HepG2 (cell line): ENCODE data around the gene TBL3. TPM values are rescaled to one million over a fixed set of nuclear protein-coding genes. Genes with fewer than 3 reads are reported as not detected.

Experiments used
- ATAD3A ChIP-seq: sonication (generic); formaldehyde crosslinking; IDR thresholded peaks from 2 replicates; pipeline ENCODE4 v1.4.0; 2020; ENCODE audit warnings: missing genetic modification reagents
- BRD4 ChIP-seq: sonication (generic); formaldehyde crosslinking; IDR thresholded peaks from 2 replicates; pipeline ENCODE4 v1.4.0; 2020; ENCODE audit warnings: missing genetic modification reagents
- HDAC6 ChIP-seq: fragments of 200-600 bp; sonication (generic); IDR thresholded peaks from 2 replicates; pipeline ENCODE4 v1.7.0; 2017; ENCODE audit warnings: mild to moderate bottlenecking, antibody characterized with exemption, low read length, low read depth
- MEF2D ChIP-seq: sonication (generic); formaldehyde crosslinking; IDR thresholded peaks from 2 replicates; pipeline ENCODE4 v1.5.1; 2020; ENCODE audit warnings: mild to moderate bottlenecking, missing genetic modification reagents
- NR3C1 ChIP-seq: sonication (generic); formaldehyde crosslinking; IDR thresholded peaks from 2 replicates; pipeline ENCODE4 v1.4.0; 2020; ENCODE audit warnings: missing genetic modification reagents
- TCF12 ChIP-seq, 2 experiments: fragments of 450-650 bp in 1 of 2; sonication (generic) in 1 of 2; formaldehyde crosslinking in 1 of 2; IDR thresholded peaks; 2 replicates each; pipeline versions ENCODE4 v1.6.1 to v1.8.0; 2017 to 2022; ENCODE audit warnings: antibody characterized with exemption in 1 of 2, mild to moderate bottlenecking in 1 of 2, missing genetic modification reagents in 1 of 2, moderate library complexity in 1 of 2
- ZKSCAN8 ChIP-seq: IDR thresholded peaks from 2 replicates; pipeline ENCODE4 v1.6.1; 2016; ENCODE audit warnings: borderline replicate concordance, missing genetic modification reagents, missing compliant biosample characterization
- ZMYM4 ChIP-seq: sonication (generic); formaldehyde crosslinking; IDR thresholded peaks from 2 replicates; pipeline ENCODE4 v1.8.1; 2023; ENCODE audit warnings: mild to moderate bottlenecking, missing genetic modification reagents
- ZNF274 ChIP-seq: sonication (generic); formaldehyde crosslinking; IDR thresholded peaks from 2 replicates; pipeline ENCODE4 v1.5.1; 2020; ENCODE audit warnings: mild to moderate bottlenecking, missing genetic modification reagents
- ZNF431 ChIP-seq: sonication (generic); formaldehyde crosslinking; IDR thresholded peaks from 2 replicates; pipeline ENCODE4 v1.9.0; 2022; ENCODE audit warnings: missing genetic modification reagents, low read depth, mild to moderate bottlenecking, borderline replicate concordance
- ZNF569 ChIP-seq: sonication (generic); formaldehyde crosslinking; IDR thresholded peaks from 2 replicates; pipeline ENCODE4 v1.5.0; 2020; ENCODE audit warnings: mild to moderate bottlenecking, missing genetic modification reagents, moderate library complexity, borderline replicate concordance
- ZNF780A ChIP-seq: sonication (generic); formaldehyde crosslinking; IDR thresholded peaks from 2 replicates; pipeline ENCODE4 v1.8.0; 2022; ENCODE audit warnings: mild to moderate bottlenecking, missing genetic modification reagents, moderate library complexity
- ZSCAN30 ChIP-seq: sonication (generic); formaldehyde crosslinking; IDR thresholded peaks from 2 replicates; pipeline ENCODE4 v1.5.0; 2020; ENCODE audit warnings: mild to moderate bottlenecking, missing genetic modification reagents
- polyA plus RNA-seq, 8 experiments: library from polyadenylated mRNA; depleted of rRNA in 3 of 8; stranded (reverse) in 7 of 8; unstranded in 1 of 8; fragments of >200 nt; fragmentation: Illumina TruSeq in 4 of 8; extraction: Trizol in 4 of 8; gene quantifications; 2 replicates each; pipeline versions ENCODE4 v1.2.1 to v1.2.3, GENCODE V29; 2011 to 2016; ENCODE audit warnings: low read depth in 4 of 8, missing spikeins in 1 of 8, mixed read lengths in 1 of 8; ENCODE audit not compliant: insufficient read depth in 1 of 8
- total RNA-seq, 5 experiments: library from RNA; depleted of rRNA; stranded (reverse); fragments of >200 nt; fragmentation: Illumina TruSeq; extraction: Trizol; gene quantifications; 2 replicates each; pipeline ENCODE4 v1.2.3, GENCODE V29; 2016; ENCODE audit warnings: low read depth in 1 of 5
- TF ChIP-seq, protein P1 (sequence below): sonication (generic); formaldehyde crosslinking; IDR thresholded peaks from 2 replicates; pipeline ENCODE4 v1.9.0; 2021; ENCODE audit warnings: mild to moderate bottlenecking, missing genetic modification reagents
- TF ChIP-seq, protein P2 (sequence below): sonication (generic); formaldehyde crosslinking; conservative IDR thresholded peaks from 2 replicates; pipeline ENCODE4 v1.8.0; 2022; ENCODE audit warnings: low read depth, missing genetic modification reagents
- TF ChIP-seq, protein P3 (sequence below): sonication (generic); formaldehyde crosslinking; IDR thresholded peaks from 2 replicates; pipeline ENCODE4 v1.4.0; 2020; ENCODE audit warnings: mild to moderate bottlenecking, missing genetic modification reagents
- TF ChIP-seq, protein P4 (sequence below): sonication (generic); formaldehyde crosslinking; IDR thresholded peaks from 2 replicates; pipeline ENCODE4 v1.8.0; 2022; ENCODE audit warnings: missing genetic modification reagents, mild to moderate bottlenecking, borderline replicate concordance

TBL3 gene
- total and polyA plus RNA-seq, 2 of the 13 experiments (the other 11 are each of a cell fraction or from before 2014, with no cell fraction given): 16.8 to 38.0 TPM

DNA sequence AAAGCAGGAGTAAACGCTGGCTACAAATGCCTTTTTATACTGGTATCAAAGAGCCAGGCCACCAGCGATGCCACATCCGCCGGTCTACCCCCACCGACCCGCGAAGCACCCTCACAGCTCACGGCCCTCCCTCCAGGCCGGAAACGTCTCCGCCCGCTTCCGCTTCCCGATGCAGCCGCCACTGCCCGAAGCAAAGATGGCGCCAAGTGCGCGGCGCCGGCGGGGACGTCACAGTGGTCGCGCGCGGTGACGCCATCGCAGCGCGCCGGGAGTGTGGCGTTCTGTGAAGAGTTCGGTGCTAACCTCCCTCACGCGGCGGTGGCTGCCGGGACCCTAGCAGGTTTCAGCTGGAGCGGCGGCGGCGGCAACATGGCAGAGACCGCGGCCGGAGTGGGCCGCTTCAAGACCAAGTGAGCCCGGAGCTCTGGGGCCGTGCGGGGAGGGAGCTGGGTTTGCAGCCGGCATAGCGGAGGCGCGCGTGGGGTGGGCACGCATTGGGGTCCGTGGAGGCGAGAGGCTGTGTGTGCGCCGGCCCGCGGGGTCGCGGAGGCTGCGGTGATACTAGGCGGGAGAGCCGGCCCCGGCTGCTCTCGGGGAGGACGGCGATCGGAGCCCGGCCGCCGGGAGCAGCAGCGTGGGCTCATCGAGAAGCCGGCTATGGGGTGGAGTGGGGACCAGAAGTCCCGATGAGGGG lies at the start of gene TBL3 (continued):
- TF ChIP-seq, protein P1, sequence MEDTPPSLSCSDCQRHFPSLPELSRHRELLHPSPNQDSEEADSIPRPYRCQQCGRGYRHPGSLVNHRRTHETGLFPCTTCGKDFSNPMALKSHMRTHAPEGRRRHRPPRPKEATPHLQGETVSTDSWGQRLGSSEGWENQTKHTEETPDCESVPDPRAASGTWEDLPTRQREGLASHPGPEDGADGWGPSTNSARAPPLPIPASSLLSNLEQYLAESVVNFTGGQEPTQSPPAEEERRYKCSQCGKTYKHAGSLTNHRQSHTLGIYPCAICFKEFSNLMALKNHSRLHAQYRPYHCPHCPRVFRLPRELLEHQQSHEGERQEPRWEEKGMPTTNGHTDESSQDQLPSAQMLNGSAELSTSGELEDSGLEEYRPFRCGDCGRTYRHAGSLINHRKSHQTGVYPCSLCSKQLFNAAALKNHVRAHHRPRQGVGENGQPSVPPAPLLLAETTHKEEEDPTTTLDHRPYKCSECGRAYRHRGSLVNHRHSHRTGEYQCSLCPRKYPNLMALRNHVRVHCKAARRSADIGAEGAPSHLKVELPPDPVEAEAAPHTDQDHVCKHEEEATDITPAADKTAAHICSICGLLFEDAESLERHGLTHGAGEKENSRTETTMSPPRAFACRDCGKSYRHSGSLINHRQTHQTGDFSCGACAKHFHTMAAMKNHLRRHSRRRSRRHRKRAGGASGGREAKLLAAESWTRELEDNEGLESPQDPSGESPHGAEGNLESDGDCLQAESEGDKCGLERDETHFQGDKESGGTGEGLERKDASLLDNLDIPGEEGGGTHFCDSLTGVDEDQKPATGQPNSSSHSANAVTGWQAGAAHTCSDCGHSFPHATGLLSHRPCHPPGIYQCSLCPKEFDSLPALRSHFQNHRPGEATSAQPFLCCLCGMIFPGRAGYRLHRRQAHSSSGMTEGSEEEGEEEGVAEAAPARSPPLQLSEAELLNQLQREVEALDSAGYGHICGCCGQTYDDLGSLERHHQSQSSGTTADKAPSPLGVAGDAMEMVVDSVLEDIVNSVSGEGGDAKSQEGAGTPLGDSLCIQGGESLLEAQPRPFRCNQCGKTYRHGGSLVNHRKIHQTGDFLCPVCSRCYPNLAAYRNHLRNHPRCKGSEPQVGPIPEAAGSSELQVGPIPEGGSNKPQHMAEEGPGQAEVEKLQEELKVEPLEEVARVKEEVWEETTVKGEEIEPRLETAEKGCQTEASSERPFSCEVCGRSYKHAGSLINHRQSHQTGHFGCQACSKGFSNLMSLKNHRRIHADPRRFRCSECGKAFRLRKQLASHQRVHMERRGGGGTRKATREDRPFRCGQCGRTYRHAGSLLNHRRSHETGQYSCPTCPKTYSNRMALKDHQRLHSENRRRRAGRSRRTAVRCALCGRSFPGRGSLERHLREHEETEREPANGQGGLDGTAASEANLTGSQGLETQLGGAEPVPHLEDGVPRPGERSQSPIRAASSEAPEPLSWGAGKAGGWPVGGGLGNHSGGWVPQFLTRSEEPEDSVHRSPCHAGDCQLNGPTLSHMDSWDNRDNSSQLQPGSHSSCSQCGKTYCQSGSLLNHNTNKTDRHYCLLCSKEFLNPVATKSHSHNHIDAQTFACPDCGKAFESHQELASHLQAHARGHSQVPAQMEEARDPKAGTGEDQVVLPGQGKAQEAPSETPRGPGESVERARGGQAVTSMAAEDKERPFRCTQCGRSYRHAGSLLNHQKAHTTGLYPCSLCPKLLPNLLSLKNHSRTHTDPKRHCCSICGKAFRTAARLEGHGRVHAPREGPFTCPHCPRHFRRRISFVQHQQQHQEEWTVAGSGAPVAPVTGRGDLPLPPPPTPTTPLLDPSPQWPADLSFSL (CRISPR knock-in tag): no peak
- TF ChIP-seq MEF2D (peak; percentile 91), NR3C1 (CRISPR knock-in tag) (no peak), ZNF431 (CRISPR knock-in tag) (peak; percentile 73; the same call in 1 of the 2 replicates), ZNF569 (CRISPR knock-in tag) (0 out of 2 replicates have a peak, but pooled peaks have one; percentile 76), BRD4 (CRISPR knock-in tag) (peak; percentile 85), ZNF780A (CRISPR knock-in tag) (no peak; the same call in 1 of the 2 replicates), ZNF274 (CRISPR knock-in tag) (peak; percentile 93), ATAD3A (CRISPR knock-in tag) (no peak), TCF12 (IDR thresholded peaks at IDR 0.05) (no peak), TCF12 (CRISPR knock-in tag; IDR thresholded peaks at IDR 0.05) (peak; percentile 76; the same call in 1 of the 2 replicates), ZKSCAN8 (CRISPR knock-in tag) (peak; percentile 98), ZMYM4 (peak; percentile 92), HDAC6 (no peak), ZSCAN30 (no peak)
- TF ChIP-seq, protein P2, sequence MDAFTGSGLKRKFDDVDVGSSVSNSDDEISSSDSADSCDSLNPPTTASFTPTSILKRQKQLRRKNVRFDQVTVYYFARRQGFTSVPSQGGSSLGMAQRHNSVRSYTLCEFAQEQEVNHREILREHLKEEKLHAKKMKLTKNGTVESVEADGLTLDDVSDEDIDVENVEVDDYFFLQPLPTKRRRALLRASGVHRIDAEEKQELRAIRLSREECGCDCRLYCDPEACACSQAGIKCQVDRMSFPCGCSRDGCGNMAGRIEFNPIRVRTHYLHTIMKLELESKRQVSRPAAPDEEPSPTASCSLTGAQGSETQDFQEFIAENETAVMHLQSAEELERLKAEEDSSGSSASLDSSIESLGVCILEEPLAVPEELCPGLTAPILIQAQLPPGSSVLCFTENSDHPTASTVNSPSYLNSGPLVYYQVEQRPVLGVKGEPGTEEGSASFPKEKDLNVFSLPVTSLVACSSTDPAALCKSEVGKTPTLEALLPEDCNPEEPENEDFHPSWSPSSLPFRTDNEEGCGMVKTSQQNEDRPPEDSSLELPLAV (CRISPR knock-in tag): peak; percentile 62; the same call in 1 of the 2 replicates
- TF ChIP-seq, protein P3, sequence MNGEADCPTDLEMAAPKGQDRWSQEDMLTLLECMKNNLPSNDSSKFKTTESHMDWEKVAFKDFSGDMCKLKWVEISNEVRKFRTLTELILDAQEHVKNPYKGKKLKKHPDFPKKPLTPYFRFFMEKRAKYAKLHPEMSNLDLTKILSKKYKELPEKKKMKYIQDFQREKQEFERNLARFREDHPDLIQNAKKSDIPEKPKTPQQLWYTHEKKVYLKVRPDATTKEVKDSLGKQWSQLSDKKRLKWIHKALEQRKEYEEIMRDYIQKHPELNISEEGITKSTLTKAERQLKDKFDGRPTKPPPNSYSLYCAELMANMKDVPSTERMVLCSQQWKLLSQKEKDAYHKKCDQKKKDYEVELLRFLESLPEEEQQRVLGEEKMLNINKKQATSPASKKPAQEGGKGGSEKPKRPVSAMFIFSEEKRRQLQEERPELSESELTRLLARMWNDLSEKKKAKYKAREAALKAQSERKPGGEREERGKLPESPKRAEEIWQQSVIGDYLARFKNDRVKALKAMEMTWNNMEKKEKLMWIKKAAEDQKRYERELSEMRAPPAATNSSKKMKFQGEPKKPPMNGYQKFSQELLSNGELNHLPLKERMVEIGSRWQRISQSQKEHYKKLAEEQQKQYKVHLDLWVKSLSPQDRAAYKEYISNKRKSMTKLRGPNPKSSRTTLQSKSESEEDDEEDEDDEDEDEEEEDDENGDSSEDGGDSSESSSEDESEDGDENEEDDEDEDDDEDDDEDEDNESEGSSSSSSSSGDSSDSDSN (CRISPR knock-in tag): peak; percentile 89
- TF ChIP-seq, protein P4, sequence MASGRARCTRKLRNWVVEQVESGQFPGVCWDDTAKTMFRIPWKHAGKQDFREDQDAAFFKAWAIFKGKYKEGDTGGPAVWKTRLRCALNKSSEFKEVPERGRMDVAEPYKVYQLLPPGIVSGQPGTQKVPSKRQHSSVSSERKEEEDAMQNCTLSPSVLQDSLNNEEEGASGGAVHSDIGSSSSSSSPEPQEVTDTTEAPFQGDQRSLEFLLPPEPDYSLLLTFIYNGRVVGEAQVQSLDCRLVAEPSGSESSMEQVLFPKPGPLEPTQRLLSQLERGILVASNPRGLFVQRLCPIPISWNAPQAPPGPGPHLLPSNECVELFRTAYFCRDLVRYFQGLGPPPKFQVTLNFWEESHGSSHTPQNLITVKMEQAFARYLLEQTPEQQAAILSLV (CRISPR knock-in tag): peak; percentile 85; the same call in 1 of the 2 replicates
